Urothelium cell line (cell line): ENCODE data around the gene MYOM3.
A peak's percentile ranks its signal among the peaks of the same experiment; 100 is the strongest.
"Not testable (repeated sequence)": the region's sequence is repeated elsewhere in the genome, so short reads cannot be mapped to it uniquely, and the experiment has no call there.

Experiments used
- DNase-seq: peaks from one replicate; pipeline ENCODE4 v3.0.0; 2011; ENCODE audit warnings: low spot score, mixed read lengths
- FAIRE-seq: peaks from 2 replicates; lab custom pipeline; 2011; peaks lifted over from hg19 to GRCh38; lab: Jason Lieb, UNC

MYOM3 gene

GRCh38 chr1:24077278-24077978 lies 34.5 kb downstream of the MYOM3 start:
- peak; percentile 79 for FAIRE-seq
- DNase-seq: no peak

DNA sequence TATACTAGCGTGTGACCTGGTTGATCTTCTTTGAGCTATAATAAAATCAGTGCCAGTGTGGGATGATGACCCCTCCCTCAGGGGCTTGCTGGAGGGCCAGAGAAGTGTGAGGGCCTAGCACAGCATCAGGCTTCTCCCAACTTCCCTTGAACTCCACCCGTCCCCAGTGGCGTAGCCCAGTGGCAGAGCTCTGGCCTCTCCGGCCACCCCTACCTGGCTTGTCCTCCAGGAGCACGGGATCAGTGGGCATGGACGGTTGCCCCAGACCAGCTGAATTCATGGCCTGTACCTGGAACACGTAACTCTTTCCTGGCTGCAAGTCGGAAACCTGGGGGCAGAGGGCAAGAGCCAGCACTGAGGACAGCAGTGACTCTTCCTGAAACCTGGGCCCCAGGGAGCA lies 36.0 kb downstream of the MYOM3 start:
- DNase-seq: no peak
- no peak for FAIRE-seq

- no peak for DNase-seq
- FAIRE-seq: no peak
Measured at GRCh38 chr1:24075590-24075854, 36.4 kb downstream of the MYOM3 start.

GRCh38 chr1:24074817-24075589 lies 36.9 kb downstream of the MYOM3 start:
- DNase-seq: no peak
- FAIRE-seq: no peak

DNA sequence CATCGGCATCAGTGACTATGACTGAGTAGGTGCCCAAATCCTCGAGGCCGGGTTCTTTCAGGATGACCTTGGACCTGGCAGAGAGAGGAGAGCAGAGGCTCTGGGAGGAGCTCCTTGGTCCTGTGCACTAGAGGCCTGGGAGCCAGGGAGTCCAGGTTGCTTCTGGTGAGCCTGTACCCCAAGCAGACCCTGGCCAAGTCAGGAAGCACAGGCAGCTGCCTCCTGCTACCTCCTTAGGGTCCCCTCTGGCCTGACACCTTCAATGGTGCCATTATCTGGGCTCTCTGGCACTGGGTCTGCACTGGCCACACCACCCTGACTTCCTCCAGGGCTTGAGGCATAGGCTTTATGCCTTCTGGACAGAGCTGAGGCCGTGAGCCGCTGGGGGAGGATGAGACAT lies 37.7 kb downstream of the MYOM3 start:
- FAIRE-seq (no peak), DNase-seq (no peak)

GRCh38 chr1:24071941-24072340 lies 40.0 kb downstream of the MYOM3 start:
- DNase-seq (no peak), FAIRE-seq (no peak)

DNA sequence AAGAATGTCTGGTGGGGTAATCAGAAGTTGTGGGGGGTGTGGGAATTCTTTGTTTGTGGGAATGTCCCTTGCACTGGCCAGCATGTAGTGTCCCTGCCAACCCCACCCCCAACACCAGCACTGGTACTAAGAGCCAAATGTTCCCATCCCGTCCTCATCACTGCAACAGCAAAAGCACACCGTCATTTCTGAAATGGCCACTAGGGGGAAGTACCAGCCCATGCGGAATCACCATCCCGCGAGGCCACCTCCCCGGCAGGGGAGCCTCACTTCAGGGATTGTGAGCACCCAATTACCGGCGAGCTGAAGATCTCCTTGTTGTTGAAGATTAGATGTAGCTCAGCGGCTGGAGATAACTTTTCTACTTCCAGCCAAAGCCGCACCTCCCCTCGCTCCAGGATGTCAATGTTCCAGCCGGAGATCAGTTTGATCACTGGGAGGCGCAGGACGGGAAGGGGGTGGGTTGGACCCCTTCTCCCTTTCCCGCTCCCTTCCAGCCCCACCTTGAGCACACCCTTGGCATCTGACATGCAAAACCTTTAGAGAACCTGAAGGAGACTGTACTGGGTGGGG lies 41.0 kb downstream of the MYOM3 start:
- DNase-seq (peak; percentile 88), FAIRE-seq (peak; percentile 93)

GRCh38 chr1:24069817-24070216 lies 42.1 kb downstream of the MYOM3 start:
- no peak for FAIRE-seq

DNA sequence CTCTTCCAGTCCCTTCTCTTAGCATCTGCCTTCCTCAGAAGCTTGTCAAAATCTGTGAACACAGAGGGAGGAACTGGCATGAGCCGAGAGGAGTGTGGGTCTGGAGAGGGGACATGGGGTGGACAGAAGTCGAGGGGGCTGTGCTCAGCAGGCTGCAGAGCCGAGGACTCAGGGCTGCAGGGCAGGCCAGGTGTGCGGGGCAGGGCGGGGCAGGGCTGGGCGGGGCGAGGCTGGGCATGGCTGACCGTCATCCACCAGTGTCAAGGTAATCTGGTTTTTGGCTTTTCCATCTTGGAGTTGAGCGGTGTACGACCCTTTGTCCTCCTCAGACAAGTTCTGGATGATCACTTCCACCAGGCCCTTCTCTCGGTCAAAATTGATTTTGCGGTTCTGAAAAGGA lies 44.0 kb downstream of the MYOM3 start:
- DNase-seq (no peak), FAIRE-seq (no peak)

More at GRCh38 chr1:24069817-24070216, 42.1 kb downstream of the MYOM3 start:
- DNase-seq: no peak

DNA sequence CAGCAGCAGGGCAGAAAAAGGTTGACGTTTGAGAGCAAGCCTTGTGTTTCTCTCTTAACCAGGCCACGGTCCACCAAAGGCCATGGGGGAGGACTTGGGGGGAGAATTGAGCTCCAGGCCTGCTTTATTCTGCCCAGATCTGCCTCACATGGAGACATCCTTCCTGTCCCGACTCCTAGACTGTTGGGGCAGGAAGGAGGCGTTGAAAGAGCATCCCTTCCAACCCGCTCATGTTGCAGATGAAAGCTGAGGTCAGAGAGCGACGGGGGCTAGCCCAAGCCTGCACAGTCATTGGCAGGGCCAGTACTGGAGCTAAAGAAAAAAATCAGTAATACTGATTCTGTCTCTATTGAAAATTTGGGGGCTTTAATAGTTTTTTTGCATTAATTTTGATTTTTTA lies 46.6 kb downstream of the MYOM3 start:
- DNase-seq (no peak), FAIRE-seq (no peak)

GRCh38 chr1:24062221-24062620 lies 49.7 kb downstream of the MYOM3 start:
- no peak for DNase-seq
- FAIRE-seq: no peak

GRCh38 chr1:24060482-24060881 lies 51.5 kb downstream of the MYOM3 start:
- FAIRE-seq (no peak), DNase-seq (no peak)

GRCh38 chr1:24058671-24059455 lies 53.1 kb downstream of the MYOM3 start:
- FAIRE-seq: no peak
- no peak for DNase-seq

- FAIRE-seq: no peak
- DNase-seq: no peak
Measured at GRCh38 chr1:24057171-24057570, 54.8 kb downstream of the MYOM3 start.

- no peak for FAIRE-seq
- DNase-seq: no peak
Measured at GRCh38 chr1:24055681-24056080, 56.3 kb downstream of the MYOM3 start.

- DNase-seq: no peak
- FAIRE-seq: no peak
Measured at GRCh38 chr1:24052220-24052619, 59.7 kb downstream of the MYOM3 start.

GRCh38 chr1:24051206-24051945 lies 60.6 kb downstream of the MYOM3 start:
- DNase-seq (no peak), FAIRE-seq (no peak)

- FAIRE-seq: no peak
- DNase-seq: no peak
Measured at GRCh38 chr1:24049733-24050132, 62.2 kb downstream of the MYOM3 start.

DNA sequence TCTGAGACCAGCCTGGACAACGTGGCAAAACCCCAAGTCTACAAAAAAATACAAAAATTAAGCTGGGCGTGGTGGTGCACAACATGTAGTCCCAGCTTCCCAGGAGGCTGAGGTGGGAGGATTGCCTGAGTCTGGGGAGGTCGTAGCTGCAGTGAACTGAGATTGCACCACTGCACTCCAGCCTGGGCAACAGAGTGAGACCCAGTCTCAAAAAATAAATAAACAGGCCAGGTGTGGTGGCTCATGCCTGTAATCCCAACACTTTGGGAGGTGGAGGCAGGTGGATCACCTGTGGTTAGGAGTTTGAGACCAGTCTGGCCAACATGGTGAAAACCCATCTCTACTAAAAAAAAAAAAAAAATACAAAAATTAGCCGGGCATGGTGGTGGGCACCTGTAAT lies 63.0 kb downstream of the MYOM3 start:
- not testable (repeated sequence) for DNase-seq, FAIRE-seq

DNA sequence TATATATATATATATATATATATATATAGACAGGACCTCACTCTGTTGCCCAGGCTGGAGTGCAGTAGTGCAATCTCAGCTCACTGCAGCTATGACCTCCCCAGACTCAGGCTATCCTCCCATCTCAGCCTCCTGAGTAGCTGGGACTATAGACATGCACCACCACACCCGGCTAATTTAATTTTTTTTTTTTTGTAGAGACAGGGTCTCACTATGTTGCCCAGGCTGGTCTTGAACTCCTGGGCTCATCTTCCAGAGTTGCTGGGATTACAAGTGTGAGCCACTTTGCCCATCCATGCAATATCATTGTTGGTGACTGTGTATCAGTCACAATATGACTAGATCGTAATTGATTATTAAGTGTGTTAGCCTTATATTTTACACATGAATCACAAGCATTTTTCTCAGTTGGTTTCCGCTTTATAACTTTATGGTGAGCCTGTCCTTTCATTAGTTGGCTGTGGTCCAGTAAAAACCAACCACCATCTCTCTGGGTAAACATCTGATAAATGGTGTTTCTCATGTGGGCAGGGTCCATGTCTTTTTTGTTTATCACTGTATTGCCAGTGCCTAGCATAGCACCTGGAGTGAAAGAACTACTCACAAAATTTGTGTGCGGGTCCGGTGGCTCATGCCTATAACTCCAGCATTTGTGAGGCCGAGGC lies 63.6 kb downstream of the MYOM3 start:
- no peak for FAIRE-seq
- DNase-seq: no peak
